BJ (cell line): Measurements from ENCODE around the gene RMI1. TPM values are rescaled to one million over a fixed set of nuclear protein-coding genes. Genes with fewer than 3 reads are reported as not detected.

Experiments
- CTCF ChIA-PET: fragments of 350-600 bp; formaldehyde crosslinking; extraction: SDS; loops from one replicate; lab custom pipeline; 2021; ENCODE audit warnings: antibody characterized with exemption, inconsistent platforms; lab: Yijun Ruan, JAX
- POLR2A ChIA-PET: fragments of 300-600 bp; sonication (Branson Sonifier 250); formaldehyde crosslinking; extraction: SDS; loops from one replicate; lab custom pipeline; 2021; ENCODE audit warnings: antibody characterized with exemption; lab: Charles Lee
- DNase-seq: peaks from one replicate; pipeline ENCODE4 v3.0.0-alpha.2; 2011; ENCODE audit warnings: low read depth
- H3K27me3 ChIP-seq: 2 replicates; pipeline ENCODE4 v1.6.0; 2011; ENCODE audit warnings: low read length; ENCODE audit not compliant: control insufficient read depth, insufficient read depth
- H3K36me3 ChIP-seq: 2 replicates; pipeline ENCODE4 v1.5.1; 2011; ENCODE audit warnings: low read length; ENCODE audit not compliant: control insufficient read depth, insufficient read depth
- H3K4me3 ChIP-seq: 2 replicates; pipeline ENCODE4 v1.5.1; 2011; ENCODE audit warnings: low read depth, mild to moderate bottlenecking, control low read depth, low read length
- CTCF ChIP-seq: IDR thresholded peaks from 2 replicates; pipeline ENCODE4 v1.5.1; 2011; ENCODE audit warnings: low read depth, mild to moderate bottlenecking, control low read depth, inconsistent platforms, low read length, moderate library complexity; ENCODE audit not compliant: insufficient read depth
- polyA plus RNA-seq: library from polyadenylated mRNA; depleted of rRNA; stranded (reverse); fragments of >200 nt; gene quantifications from 2 replicates; pipeline ENCODE4 v1.2.3, GENCODE V29; 2011

The RMI1 gene
- polyA plus RNA-seq, 1 experiment = 0.76 TPM

DNA sequence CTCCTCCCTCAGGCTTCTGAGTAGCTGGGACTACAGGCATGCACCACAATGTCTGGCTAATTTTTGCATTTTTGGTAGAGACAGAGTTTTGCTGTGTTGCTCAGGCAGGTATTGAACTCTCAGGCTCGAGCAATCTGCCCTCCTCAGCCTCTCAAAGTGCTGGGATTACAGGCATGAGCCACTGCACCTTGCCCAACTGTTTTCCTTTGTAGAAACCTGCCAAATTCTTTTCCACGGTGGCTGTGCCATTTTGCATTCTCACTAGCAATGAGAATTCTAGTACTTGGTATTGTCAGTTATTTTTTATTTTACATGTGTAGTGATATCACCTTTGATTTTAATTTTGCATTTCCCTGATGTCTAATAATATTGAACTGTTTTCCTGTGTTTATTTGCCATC lies 7.8 kb downstream of the RMI1 start:
- H3K4me3 ChIP-seq = no peak overlapping the region
- no peak for TF ChIP-seq CTCF
- no peak for DNase-seq
- POLR2A ChIA-PET = no interaction called here
- H3K27me3 ChIP-seq = no peaks in the 10 kb centered on the region
- H3K36me3 ChIP-seq = no peaks in the 10 kb centered on the region
- CTCF ChIA-PET = no interaction called here

GRCh38 chr9:83991355-83991754 lies 10.8 kb downstream of the RMI1 start:
- H3K4me3 ChIP-seq = no peak overlapping the region
- ChIA-PET CTCF (no interaction called here), POLR2A (no interaction called here)
- no peaks in the 10 kb centered on the region for H3K36me3 ChIP-seq
- no peaks in the 10 kb centered on the region for H3K27me3 ChIP-seq
- no peak for TF ChIP-seq CTCF
- no peak for DNase-seq

DNA sequence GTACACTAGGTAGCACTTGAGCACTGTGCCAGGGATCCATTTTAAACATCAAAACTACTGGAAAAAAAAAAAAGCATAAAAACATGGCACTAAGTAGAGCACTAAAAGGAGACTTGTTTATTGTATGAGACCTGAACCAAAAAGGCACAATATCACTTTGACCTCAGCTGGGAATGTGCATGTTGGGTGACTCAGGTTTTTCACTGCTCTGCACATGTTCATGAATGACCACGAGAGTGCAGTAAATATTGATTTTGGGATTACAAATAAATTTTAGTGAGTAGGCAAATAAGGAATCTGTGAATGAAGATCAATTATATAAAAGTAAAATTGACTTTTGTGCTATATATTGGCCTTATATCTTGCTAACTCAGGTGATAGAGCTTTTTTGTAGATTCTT lies 11.8 kb downstream of the RMI1 start:
- DNase-seq = no peak
- no peak for TF ChIP-seq CTCF
- ChIA-PET CTCF (interaction anchor here (0.6 to 1.0 kb wide), 2 partner anchors 17 to 101 kb away, joined by 3 to 5 read pairs; no protein-coding TSS in a partner anchor), POLR2A (no interaction called here)
- Histone ChIP-seq H3K27me3 (no peaks in the 10 kb centered on the region), H3K36me3 (no peaks in the 10 kb centered on the region), H3K4me3 (no peak overlapping the region)

DNA sequence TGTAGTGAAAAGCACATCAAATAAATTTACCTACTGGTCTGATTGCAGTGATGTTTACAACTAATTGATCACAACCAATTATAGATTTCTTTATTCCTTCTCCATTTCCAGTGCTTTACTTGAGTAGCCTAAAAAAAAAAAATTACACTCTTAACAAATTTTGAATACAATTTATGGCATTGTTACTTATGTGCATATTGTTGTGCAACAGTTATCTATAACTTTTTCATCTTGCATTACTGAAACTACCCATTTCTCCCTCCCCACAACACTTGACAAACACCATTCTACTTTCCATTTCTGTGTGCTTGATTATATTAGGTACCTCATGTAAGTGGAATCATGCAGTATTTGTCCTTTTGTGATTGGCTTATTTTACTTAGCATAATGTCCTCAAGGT lies 12.3 kb downstream of the RMI1 start:
- POLR2A ChIA-PET = no interaction called here
- H3K36me3 ChIP-seq = no peaks in the 10 kb centered on the region
- no peak for DNase-seq
- TF ChIP-seq CTCF = no peak
- H3K4me3 ChIP-seq = no peak overlapping the region
- CTCF ChIA-PET = interaction anchor here (1.0 kb wide), 1 partner anchor 16 kb away, joined by 3 read pairs; no protein-coding TSS in a partner anchor
- H3K27me3 ChIP-seq = no peaks in the 10 kb centered on the region

DNA sequence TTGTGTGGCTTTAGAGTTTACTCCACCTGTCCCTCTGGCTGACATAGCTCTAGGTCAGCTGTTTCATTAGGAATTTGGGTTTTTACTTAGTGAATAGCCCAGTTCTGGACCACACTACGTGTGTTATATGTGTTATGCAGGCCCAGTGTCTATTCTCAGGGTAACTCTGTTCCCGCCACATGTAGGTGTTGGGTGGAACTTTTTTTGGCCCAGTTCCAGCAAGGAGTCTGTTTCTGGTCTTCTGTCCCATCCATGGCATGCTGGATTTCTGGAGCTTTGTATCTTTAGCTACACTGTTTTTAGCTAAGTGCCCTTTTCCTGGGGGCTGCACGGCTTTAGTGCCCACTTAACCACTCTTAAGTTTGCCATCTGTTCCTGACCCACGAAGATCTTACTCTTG lies 15.5 kb downstream of the RMI1 start:
- TF ChIP-seq CTCF = no peak
- Histone ChIP-seq H3K36me3 (no peaks in the 10 kb centered on the region), H3K4me3 (no peak overlapping the region), H3K27me3 (no peaks in the 10 kb centered on the region)
- ChIA-PET CTCF (no interaction called here), POLR2A (no interaction called here)
- DNase-seq = no peak
